Effector memory CD8-positive, alpha-beta T cell (primary cell): Measurements from ENCODE around the gene MAPKBP1.

ENCODE experiments used
- ATAC-seq: fragments of 150-1000 bp; cut with Tn5 transposase; replicated peaks from 2 replicates; pipeline ENCODE4 v1.10.0; 2021; ENCODE audit warnings: mild to moderate bottlenecking, moderate library complexity
- DNase-seq, 3 experiments: peaks; one replicate each; pipeline ENCODE4 v3.0.0; 2021
- H3K27ac Mint-ChIP-seq, 2 donors: one replicate each; pipeline ENCODE4 v1.8.0; 2022; ENCODE audit warnings: mild to moderate bottlenecking in 2 of 2, mixed read lengths in 2 of 2, moderate library complexity in 2 of 2
- H3K27me3 Mint-ChIP-seq, 2 donors: one replicate each; pipeline ENCODE4 v1.8.0; 2022; ENCODE audit warnings: mixed read lengths in 2 of 2
- H3K36me3 Mint-ChIP-seq: one replicate; pipeline ENCODE4 v1.8.0; 2022; ENCODE audit warnings: mild to moderate bottlenecking, moderate library complexity, mixed read lengths; ENCODE audit not compliant: insufficient read depth
- H3K4me1 Mint-ChIP-seq, 2 donors: one replicate each; pipeline ENCODE4 v1.8.0; 2022; ENCODE audit warnings: low read depth in 2 of 2, mixed read lengths in 2 of 2
- H3K4me3 Mint-ChIP-seq, 2 donors: one replicate each; pipeline ENCODE4 v1.8.0; 2022; ENCODE audit warnings: mild to moderate bottlenecking in 2 of 2, mixed read lengths in 2 of 2, moderate library complexity in 2 of 2
- H3K9me3 Mint-ChIP-seq, 2 donors: one replicate each; pipeline ENCODE4 v1.8.0; 2022; ENCODE audit warnings: mixed read lengths in 2 of 2

MAPKBP1 gene

DNA sequence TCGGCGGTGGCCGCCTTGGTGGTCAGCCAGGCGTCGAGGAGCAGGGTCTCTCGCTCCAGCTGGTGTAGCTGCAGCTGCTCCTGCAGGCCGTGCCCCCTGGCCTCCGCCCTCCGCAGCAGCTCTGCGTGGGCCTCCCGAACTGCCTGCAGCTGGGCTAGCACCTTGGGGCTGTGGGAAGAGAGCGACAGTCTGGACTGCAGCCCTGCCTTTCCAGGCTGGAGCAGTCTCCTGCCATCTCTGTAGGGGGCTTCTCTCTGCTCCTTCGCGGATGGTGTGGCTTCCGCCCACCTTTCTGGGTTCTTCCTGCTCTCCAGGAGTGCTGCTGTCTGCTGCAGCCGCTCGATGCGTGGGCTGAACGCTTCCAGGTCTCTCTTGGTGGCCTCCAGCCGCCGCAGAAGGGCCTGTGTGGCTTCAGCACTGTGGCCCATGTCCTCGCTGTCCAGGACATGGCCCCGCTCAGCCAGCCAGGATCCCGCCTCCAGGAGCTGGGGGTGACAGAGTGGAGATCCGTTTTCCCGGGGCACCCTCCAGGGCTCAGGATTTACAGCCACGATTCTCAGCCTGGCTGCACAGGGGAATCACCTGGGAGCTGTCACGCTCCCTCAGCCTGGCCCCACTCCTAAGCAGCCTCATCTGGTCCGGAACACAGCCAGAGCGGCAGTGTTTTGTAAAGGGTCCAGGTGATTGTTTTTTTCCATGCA, 81.1 kb downstream of the MAPKBP1 start:
- Mint-ChIP-seq H3K4me3 (no peak overlapping the region), H3K9me3 (no peaks in the 10 kb centered on the region), H3K27me3 (no peaks in the 10 kb centered on the region), H3K27ac (peak overlapping the region in 1 of 2 donors; percentile 54), H3K4me1 (peaks cover 0 to 8% of the 10 kb centered on the region in 2 donors), H3K36me3 (peaks cover 10% of the 10 kb centered on the region)
- DNase-seq (no peak), ATAC-seq (no peak)

- Mint-ChIP-seq H3K36me3 (peaks cover 6% of the 10 kb centered on the region), H3K27ac (no peak overlapping the region), H3K4me3 (no peak overlapping the region), H3K27me3 (no peaks in the 10 kb centered on the region), H3K4me1 (peaks cover 0 to 4% of the 10 kb centered on the region in 2 donors), H3K9me3 (no peaks in the 10 kb centered on the region)
- DNase-seq (no peak), ATAC-seq (no peak)
These were observed 82.0 kb downstream of the MAPKBP1 start for GRCh38 chr15:41856262-41856661.

DNA sequence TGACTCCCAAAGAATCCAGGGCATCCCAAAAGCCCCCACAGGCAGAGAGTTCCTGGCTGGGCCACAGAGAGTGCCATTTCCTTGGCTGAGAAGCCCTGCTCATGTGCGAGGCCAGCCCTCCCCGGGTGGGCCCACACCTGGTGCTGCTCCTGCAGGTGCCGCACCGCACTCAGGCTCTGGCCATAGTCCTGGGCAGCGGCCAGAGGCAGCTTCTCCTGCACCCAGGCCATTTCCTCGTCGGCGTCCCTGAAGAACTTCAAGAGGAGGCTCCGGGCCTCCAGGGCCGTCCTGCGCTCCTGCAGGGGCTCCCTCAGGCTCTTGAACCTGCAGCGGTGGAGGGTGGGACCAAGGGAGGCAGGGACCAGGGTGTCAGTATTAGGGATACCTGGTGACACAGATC, 82.4 kb downstream of the MAPKBP1 start:
- Mint-ChIP-seq H3K27ac (no peak overlapping the region), H3K27me3 (no peaks in the 10 kb centered on the region), H3K36me3 (peaks cover 5% of the 10 kb centered on the region)

GRCh38 chr15:41857316-41857715, 83.0 kb downstream of the MAPKBP1 start:
- peaks cover 5% of the 10 kb centered on the region for H3K36me3 Mint-ChIP-seq
- peaks cover 0 to 3% of the 10 kb centered on the region in 2 donors for H3K4me1 Mint-ChIP-seq
- no peak overlapping the region for H3K27ac Mint-ChIP-seq
- H3K27me3 Mint-ChIP-seq, result no peaks in the 10 kb centered on the region
- ATAC-seq (no peak), DNase-seq (no peak)
- no peak overlapping the region for H3K4me3 Mint-ChIP-seq
- no peaks in the 10 kb centered on the region for H3K9me3 Mint-ChIP-seq

More for the DNA sequence above, 82.4 kb downstream of the MAPKBP1 start:
- H3K4me1 Mint-ChIP-seq, result peaks cover 0 to 3% of the 10 kb centered on the region in 2 donors
- no peak overlapping the region for H3K4me3 Mint-ChIP-seq
- DNase-seq (no peak), ATAC-seq (no peak)
- H3K9me3 Mint-ChIP-seq, result no peaks in the 10 kb centered on the region

GRCh38 chr15:41858756-41859155, 84.5 kb downstream of the MAPKBP1 start:
- no peaks in the 10 kb centered on the region for H3K9me3 Mint-ChIP-seq
- H3K27me3 Mint-ChIP-seq, result no peaks in the 10 kb centered on the region
- DNase-seq (no peak), ATAC-seq (no peak)
- H3K27ac Mint-ChIP-seq, result no peak overlapping the region
- H3K4me1 Mint-ChIP-seq, result peaks cover 5 to 12% of the 10 kb centered on the region in 2 donors
- H3K36me3 Mint-ChIP-seq, result peaks cover 8% of the 10 kb centered on the region
- H3K4me3 Mint-ChIP-seq, result no peak overlapping the region

DNA sequence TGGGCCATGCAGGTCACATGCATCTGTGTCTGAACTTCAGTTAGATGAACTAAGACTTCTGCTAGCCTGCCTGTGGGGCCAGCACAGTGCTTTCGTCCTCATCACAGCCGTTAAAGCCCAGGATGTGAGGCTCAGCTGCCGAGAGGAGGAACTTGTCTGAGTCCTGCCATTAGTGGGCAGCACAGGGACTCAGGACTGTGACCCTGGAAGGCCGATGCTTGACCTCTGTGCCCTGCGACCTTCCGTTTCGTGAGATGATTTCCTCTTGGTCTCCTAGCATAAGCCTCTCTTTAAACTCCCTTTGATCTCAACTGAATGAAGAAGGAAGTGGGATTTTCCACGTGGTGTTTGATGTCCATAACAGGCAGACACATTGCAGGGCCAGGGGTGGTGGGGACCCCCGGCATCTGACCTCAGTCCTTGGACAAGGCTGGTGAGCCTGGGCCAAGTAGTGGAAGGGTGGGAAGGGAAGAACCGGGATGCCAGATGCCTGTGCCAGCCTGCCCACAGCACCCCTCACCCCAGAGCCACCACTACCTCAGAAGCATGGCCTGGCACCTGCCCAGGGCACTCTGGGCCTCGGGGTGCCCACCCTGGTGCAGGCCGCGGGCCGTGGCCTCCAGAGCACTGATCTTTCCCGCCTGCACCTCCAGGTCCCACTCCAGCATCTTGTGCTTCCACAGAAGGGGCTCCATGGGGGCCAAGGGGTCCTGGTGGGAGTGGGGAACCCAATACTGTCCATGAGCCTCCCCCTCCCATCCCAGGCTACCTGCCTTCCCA, 86.0 kb downstream of the MAPKBP1 start:
- peaks cover 10% of the 10 kb centered on the region for H3K36me3 Mint-ChIP-seq
- no peak for DNase-seq
- no peak overlapping the region for H3K4me3 Mint-ChIP-seq
- ATAC-seq, result no peak
- no peaks in the 10 kb centered on the region for H3K9me3 Mint-ChIP-seq
- no peaks in the 10 kb centered on the region for H3K27me3 Mint-ChIP-seq
- peaks cover 10 to 13% of the 10 kb centered on the region in 2 donors for H3K4me1 Mint-ChIP-seq
- H3K27ac Mint-ChIP-seq, result peak overlapping the region in 1 of 2 donors; percentile 67

DNA sequence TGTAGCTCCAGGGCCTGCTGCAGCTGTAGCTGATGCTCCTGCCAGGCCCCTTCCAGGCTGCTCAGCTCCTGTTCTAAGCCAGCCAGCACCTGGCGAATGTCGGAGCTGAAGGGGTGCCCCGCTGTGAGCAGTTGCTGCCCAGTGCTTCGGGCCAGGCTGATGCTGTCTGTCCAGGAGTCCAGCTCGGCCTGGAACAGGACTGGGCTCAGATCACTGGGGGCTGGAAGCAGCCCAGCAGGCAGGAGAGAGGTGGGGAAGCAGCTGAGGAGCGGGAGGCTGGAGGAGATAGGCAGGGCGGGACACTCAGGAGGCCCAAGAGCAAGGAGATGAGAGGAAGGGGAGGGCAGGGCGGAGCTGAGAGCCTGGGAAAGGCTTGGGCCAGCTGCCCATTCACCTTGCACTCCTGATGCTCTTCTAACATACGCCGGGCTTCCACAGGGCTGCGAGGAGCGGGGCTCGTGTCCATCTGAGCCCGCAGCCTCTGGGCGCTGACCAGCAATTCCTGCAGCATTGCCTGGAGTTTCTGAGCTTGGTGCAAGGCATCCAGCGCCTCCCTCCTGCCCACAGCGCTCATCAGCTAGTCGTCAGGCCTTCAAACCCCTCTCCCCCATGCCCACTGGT, 87.6 kb downstream of the MAPKBP1 start:
- Mint-ChIP-seq H3K27ac (no peak overlapping the region), H3K4me1 (peaks cover 13 to 16% of the 10 kb centered on the region in 2 donors), H3K27me3 (no peaks in the 10 kb centered on the region), H3K36me3 (peaks cover 5% of the 10 kb centered on the region), H3K4me3 (no peak overlapping the region), H3K9me3 (no peaks in the 10 kb centered on the region)
- DNase-seq (no peak), ATAC-seq (no peak)

GRCh38 chr15:41862515-41863116, 88.3 kb downstream of the MAPKBP1 start:
- H3K4me1 Mint-ChIP-seq, result peaks cover 13 to 17% of the 10 kb centered on the region in 2 donors
- H3K27ac Mint-ChIP-seq, result peak overlapping the region in 1 of 2 donors; percentile 83
- H3K9me3 Mint-ChIP-seq, result no peaks in the 10 kb centered on the region
- ATAC-seq (peak; percentile 42), DNase-seq (peak in 2 of 3 experiments; percentile 15 to 16)
- H3K36me3 Mint-ChIP-seq, result peaks cover 5% of the 10 kb centered on the region
- no peaks in the 10 kb centered on the region for H3K27me3 Mint-ChIP-seq
- H3K4me3 Mint-ChIP-seq, result no peak overlapping the region

GRCh38 chr15:41865490-41866055, 91.3 kb downstream of the MAPKBP1 start:
- H3K4me3 Mint-ChIP-seq, result no peak overlapping the region
- H3K9me3 Mint-ChIP-seq, result no peaks in the 10 kb centered on the region
- DNase-seq (no peak), ATAC-seq (no peak)
- H3K4me1 Mint-ChIP-seq, result peaks cover 15 to 17% of the 10 kb centered on the region in 2 donors
- no peaks in the 10 kb centered on the region for H3K27me3 Mint-ChIP-seq
- H3K36me3 Mint-ChIP-seq, result peaks cover 5% of the 10 kb centered on the region
- no peak overlapping the region for H3K27ac Mint-ChIP-seq

GRCh38 chr15:41866263-41866703, 92.0 kb downstream of the MAPKBP1 start:
- Mint-ChIP-seq H3K4me3 (no peak overlapping the region), H3K4me1 (peaks cover 22 to 24% of the 10 kb centered on the region in 2 donors), H3K27me3 (no peaks in the 10 kb centered on the region), H3K27ac (no peak overlapping the region), H3K9me3 (no peaks in the 10 kb centered on the region), H3K36me3 (peaks cover 5% of the 10 kb centered on the region)
- DNase-seq (no peak), ATAC-seq (no peak)

DNA sequence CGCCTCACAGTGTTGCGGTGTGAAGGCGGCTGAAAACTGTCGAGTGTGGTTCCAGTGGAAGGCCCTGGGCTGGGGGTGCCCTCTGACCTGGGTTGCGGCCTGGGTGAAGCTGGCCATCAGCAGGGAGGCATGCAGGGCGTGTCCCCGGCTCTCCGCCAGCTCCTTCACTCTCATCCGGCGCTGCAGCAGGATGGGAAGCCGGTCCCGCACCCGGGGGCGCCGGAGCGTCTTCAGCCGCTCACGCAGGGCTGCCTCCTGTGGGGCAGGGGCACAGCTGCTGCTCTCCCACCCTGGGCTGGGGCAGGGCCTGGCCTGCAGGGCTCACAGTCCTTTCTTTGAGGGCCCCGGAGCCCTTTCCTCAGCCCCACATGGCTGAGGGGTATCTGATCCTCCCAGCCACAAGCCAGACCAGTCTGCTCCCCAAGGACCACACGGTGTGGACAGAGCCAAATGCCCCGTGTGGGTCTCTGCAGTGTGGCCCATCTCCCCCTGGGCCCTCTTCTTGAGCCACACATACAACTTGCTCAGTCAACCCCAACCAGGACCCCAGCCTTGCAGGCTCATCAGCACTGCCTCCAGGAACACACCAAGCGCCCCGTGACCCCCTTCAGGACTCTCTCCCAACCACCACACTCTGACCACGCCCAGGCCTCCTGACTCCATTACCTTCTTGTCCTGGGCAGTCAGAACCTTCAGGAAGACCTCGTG, 92.7 kb downstream of the MAPKBP1 start:
- H3K27me3 Mint-ChIP-seq, result no peaks in the 10 kb centered on the region
- H3K36me3 Mint-ChIP-seq, result peaks cover 5% of the 10 kb centered on the region
- ATAC-seq, result no peak
- no peak overlapping the region for H3K27ac Mint-ChIP-seq
- no peaks in the 10 kb centered on the region for H3K9me3 Mint-ChIP-seq
- DNase-seq, result no peak
- peaks cover 23 to 26% of the 10 kb centered on the region in 2 donors for H3K4me1 Mint-ChIP-seq
- no peak overlapping the region for H3K4me3 Mint-ChIP-seq

DNA sequence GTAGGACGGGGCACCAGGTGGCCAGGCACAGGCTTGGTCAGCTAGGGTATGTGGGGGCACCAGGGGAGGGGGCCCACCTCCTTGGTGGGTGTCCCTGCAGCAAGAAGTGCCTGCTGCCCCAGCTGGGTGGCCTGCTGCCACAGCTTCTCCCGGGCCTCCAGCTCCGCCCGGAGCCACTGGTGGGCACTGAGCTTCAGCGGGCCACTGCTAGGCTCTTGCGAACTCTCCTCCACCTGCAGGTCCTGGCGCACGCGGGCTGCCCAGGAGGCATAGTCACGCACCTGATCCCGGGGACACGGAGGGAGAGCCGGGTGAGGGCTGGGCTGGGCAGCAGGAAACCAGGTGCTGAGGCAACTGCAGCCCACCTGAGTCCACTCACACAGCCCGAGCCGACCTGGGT, 94.0 kb downstream of the MAPKBP1 start:
- H3K36me3 Mint-ChIP-seq, result peaks cover 5% of the 10 kb centered on the region
- H3K9me3 Mint-ChIP-seq, result no peaks in the 10 kb centered on the region
- H3K4me1 Mint-ChIP-seq, result peaks cover 22 to 23% of the 10 kb centered on the region in 2 donors
- DNase-seq (no peak), ATAC-seq (no peak)
- no peak overlapping the region for H3K27ac Mint-ChIP-seq
- no peaks in the 10 kb centered on the region for H3K27me3 Mint-ChIP-seq
- no peak overlapping the region for H3K4me3 Mint-ChIP-seq
